Ishikawa (cell line): ENCODE measurements around the gene HES6.

Experiments used
- CEBPB ChIP-seq: IDR thresholded peaks from 2 replicates; pipeline ENCODE4 v1.6.1; 2012
- EP300 ChIP-seq: IDR thresholded peaks from 2 replicates; pipeline ENCODE4 v1.6.1; 2012; ENCODE audit warnings: borderline replicate concordance
- RAD21 ChIP-seq: IDR thresholded peaks from 2 replicates; pipeline ENCODE4 v1.6.1; 2012; ENCODE audit warnings: low read depth
- TAF1 ChIP-seq: IDR thresholded peaks from 2 replicates; pipeline ENCODE4 v1.6.1; 2012; ENCODE audit warnings: low read depth, mild to moderate bottlenecking
- TCF12 ChIP-seq: IDR thresholded peaks from 2 replicates; pipeline ENCODE4 v1.6.1; 2012; ENCODE audit warnings: low read depth
- TEAD4 ChIP-seq: IDR thresholded peaks from 2 replicates; pipeline ENCODE4 v1.6.1; 2012
- YY1 ChIP-seq: IDR thresholded peaks from 2 replicates; pipeline ENCODE4 v1.6.1; 2012; ENCODE audit warnings: low read depth
- TF ChIP-seq, protein P1 (sequence below): IDR thresholded peaks from 2 replicates; pipeline ENCODE4 v1.6.1; 2012
- TF ChIP-seq, protein P2 (sequence below): IDR thresholded peaks from 2 replicates; pipeline ENCODE4 v1.6.1; 2012; ENCODE audit warnings: low read depth, mild to moderate bottlenecking

DNA sequence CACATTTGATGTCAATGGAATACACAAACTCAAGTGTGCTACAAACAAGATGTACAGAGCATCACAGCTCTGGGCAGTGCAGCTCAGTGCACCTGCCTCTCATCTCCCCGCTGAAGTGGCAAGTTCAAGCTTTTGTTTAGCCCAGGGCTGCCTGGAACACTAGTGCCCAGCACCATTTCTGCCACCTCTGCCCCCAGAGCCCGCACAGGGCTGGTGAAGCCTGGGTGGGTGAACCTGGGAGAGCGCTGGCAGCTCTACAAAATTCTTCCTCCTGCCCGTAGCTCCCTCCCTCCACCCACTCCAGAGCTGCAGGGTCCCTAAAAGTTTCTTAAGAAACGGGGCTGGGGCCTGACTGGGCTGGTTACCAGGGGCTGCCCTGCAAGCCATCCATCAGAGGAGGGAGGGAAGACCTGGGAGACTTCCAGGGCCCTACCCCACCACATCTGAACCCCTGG lies 1.5 kb downstream of the HES6 start:
- TF ChIP-seq, protein P1, sequence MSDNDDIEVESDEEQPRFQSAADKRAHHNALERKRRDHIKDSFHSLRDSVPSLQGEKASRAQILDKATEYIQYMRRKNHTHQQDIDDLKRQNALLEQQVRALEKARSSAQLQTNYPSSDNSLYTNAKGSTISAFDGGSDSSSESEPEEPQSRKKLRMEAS: no peak
- no peak for TF ChIP-seq TAF1
- no peak for TF ChIP-seq TCF12
- TF ChIP-seq, protein P2, sequence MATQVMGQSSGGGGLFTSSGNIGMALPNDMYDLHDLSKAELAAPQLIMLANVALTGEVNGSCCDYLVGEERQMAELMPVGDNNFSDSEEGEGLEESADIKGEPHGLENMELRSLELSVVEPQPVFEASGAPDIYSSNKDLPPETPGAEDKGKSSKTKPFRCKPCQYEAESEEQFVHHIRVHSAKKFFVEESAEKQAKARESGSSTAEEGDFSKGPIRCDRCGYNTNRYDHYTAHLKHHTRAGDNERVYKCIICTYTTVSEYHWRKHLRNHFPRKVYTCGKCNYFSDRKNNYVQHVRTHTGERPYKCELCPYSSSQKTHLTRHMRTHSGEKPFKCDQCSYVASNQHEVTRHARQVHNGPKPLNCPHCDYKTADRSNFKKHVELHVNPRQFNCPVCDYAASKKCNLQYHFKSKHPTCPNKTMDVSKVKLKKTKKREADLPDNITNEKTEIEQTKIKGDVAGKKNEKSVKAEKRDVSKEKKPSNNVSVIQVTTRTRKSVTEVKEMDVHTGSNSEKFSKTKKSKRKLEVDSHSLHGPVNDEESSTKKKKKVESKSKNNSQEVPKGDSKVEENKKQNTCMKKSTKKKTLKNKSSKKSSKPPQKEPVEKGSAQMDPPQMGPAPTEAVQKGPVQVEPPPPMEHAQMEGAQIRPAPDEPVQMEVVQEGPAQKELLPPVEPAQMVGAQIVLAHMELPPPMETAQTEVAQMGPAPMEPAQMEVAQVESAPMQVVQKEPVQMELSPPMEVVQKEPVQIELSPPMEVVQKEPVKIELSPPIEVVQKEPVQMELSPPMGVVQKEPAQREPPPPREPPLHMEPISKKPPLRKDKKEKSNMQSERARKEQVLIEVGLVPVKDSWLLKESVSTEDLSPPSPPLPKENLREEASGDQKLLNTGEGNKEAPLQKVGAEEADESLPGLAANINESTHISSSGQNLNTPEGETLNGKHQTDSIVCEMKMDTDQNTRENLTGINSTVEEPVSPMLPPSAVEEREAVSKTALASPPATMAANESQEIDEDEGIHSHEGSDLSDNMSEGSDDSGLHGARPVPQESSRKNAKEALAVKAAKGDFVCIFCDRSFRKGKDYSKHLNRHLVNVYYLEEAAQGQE: no peak
- TF ChIP-seq EP300: no peak
- TF ChIP-seq YY1: no peak
- no peak for TF ChIP-seq RAD21
- no peak for TF ChIP-seq CEBPB
- TF ChIP-seq TEAD4: no peak
